ENCODE results near the gene SMC2.

The SMC2 gene

DNA sequence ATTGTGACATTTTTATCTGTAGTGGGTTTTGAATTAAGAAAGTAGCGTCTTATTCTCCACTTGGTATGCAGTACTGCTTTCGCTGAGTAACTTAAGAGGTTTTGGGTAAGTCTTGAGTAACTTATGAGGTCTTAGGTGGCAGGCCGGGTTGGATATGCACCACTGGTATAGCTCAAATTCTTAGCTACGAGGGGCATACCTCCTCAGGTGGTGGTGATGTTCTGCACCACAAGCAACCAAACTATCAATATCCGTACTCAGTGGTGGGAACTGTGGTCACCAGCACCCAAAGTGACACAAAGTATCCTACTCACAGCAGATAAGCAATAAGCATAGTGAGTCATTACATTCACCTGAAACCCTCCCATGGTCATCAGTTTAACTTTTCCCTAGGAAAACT lies 13.7 kb downstream of the SMC2 start:
- TF ChIP-seq, protein P1, sequence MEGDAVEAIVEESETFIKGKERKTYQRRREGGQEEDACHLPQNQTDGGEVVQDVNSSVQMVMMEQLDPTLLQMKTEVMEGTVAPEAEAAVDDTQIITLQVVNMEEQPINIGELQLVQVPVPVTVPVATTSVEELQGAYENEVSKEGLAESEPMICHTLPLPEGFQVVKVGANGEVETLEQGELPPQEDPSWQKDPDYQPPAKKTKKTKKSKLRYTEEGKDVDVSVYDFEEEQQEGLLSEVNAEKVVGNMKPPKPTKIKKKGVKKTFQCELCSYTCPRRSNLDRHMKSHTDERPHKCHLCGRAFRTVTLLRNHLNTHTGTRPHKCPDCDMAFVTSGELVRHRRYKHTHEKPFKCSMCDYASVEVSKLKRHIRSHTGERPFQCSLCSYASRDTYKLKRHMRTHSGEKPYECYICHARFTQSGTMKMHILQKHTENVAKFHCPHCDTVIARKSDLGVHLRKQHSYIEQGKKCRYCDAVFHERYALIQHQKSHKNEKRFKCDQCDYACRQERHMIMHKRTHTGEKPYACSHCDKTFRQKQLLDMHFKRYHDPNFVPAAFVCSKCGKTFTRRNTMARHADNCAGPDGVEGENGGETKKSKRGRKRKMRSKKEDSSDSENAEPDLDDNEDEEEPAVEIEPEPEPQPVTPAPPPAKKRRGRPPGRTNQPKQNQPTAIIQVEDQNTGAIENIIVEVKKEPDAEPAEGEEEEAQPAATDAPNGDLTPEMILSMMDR (IDR thresholded peaks at IDR 0.05; ENCODE audit: low read length) = no peak
- TF ChIP-seq EZH2 (IDR thresholded peaks at IDR 0.05; ENCODE audit: borderline replicate concordance, low read length) = no peak
- Histone ChIP-seq H3K4me3 (ENCODE audit: low read depth, low read length, poor library complexity, severe bottlenecking) (no peak overlapping the region), H3K36me3 (ENCODE audit: insufficient read depth, low read length) (peaks cover 93% of the 10 kb centered on the region), H3K9me3 (ENCODE audit: low read length) (no peaks in the 10 kb centered on the region), H4K20me1 (ENCODE audit: insufficient read depth, low read length) (no peaks in the 10 kb centered on the region), H3K79me2 (ENCODE audit: insufficient read depth, low read length) (no peaks in the 10 kb centered on the region), H3K9ac (ENCODE audit: low read length) (no peak overlapping the region), H3K4me1 (ENCODE audit: insufficient read depth, low read length, severe bottlenecking) (no peaks in the 10 kb centered on the region), H3K4me2 (ENCODE audit: low read length) (no peak overlapping the region), H3K27ac (ENCODE audit: low read depth, low read length, poor library complexity, severe bottlenecking) (no peak overlapping the region), H3K9me2 (ENCODE audit: low read depth, low read length) (no peaks in the 10 kb centered on the region), H2AFZ (ENCODE audit: low read length) (no peak overlapping the region), H3K27me3 (ENCODE audit: insufficient read depth, low read length) (no peaks in the 10 kb centered on the region), H3F3A (ENCODE audit: insufficient read depth, low read length) (no peaks in the 10 kb centered on the region)

- Histone ChIP-seq H3K4me2 (ENCODE audit: low read length) (no peak overlapping the region), H2AFZ (ENCODE audit: low read length) (no peak overlapping the region), H4K20me1 (ENCODE audit: insufficient read depth, low read length) (no peaks in the 10 kb centered on the region), H3K27ac (ENCODE audit: low read depth, low read length, poor library complexity, severe bottlenecking) (no peak overlapping the region), H3K79me2 (ENCODE audit: insufficient read depth, low read length) (no peaks in the 10 kb centered on the region), H3K4me3 (ENCODE audit: low read depth, low read length, poor library complexity, severe bottlenecking) (no peak overlapping the region), H3F3A (ENCODE audit: insufficient read depth, low read length) (no peaks in the 10 kb centered on the region), H3K9ac (ENCODE audit: low read length) (no peak overlapping the region), H3K27me3 (ENCODE audit: insufficient read depth, low read length) (no peaks in the 10 kb centered on the region), H3K36me3 (ENCODE audit: insufficient read depth, low read length) (peaks cover 92% of the 10 kb centered on the region), H3K9me2 (ENCODE audit: low read depth, low read length) (no peaks in the 10 kb centered on the region), H3K9me3 (ENCODE audit: low read length) (no peaks in the 10 kb centered on the region), H3K4me1 (ENCODE audit: insufficient read depth, low read length, severe bottlenecking) (no peaks in the 10 kb centered on the region)
- TF ChIP-seq EZH2 (IDR thresholded peaks at IDR 0.05; ENCODE audit: borderline replicate concordance, low read length) = no peak
- TF ChIP-seq, protein P1 (IDR thresholded peaks at IDR 0.05; ENCODE audit: low read length) = no peak
Observed at GRCh38 chr9:104108315-104108714, 14.2 kb downstream of the SMC2 start.

DNA sequence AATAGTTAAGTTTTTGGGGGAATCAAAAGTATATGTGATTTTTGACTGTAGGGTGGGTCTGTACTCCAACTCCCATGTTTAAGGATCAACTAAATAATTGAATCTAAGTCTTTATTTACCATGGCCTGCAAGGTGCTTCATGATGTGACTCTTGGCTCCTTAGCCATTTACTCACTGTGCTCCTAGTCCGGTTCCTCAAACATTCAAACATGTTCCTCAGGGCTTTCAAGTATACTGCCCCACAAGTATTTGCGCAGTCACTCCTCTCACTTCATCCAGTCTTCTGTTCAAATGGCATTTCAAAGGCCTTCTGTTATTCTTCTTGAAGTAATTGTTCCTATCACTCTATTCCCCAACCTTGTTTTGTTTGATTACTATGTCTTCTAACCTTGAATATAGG lies 16.4 kb downstream of the SMC2 start:
- Histone ChIP-seq H3K27me3 (ENCODE audit: insufficient read depth, low read length) (no peaks in the 10 kb centered on the region), H3K4me1 (ENCODE audit: insufficient read depth, low read length, severe bottlenecking) (no peaks in the 10 kb centered on the region), H3K79me2 (ENCODE audit: insufficient read depth, low read length) (no peaks in the 10 kb centered on the region), H2AFZ (ENCODE audit: low read length) (no peak overlapping the region), H3K9me2 (ENCODE audit: low read depth, low read length) (no peaks in the 10 kb centered on the region), H3K9me3 (ENCODE audit: low read length) (no peaks in the 10 kb centered on the region), H3K36me3 (ENCODE audit: insufficient read depth, low read length) (peaks cover 90% of the 10 kb centered on the region), H4K20me1 (ENCODE audit: insufficient read depth, low read length) (no peaks in the 10 kb centered on the region), H3K4me2 (ENCODE audit: low read length) (no peak overlapping the region), H3F3A (ENCODE audit: insufficient read depth, low read length) (no peaks in the 10 kb centered on the region), H3K4me3 (ENCODE audit: low read depth, low read length, poor library complexity, severe bottlenecking) (no peak overlapping the region), H3K9ac (ENCODE audit: low read length) (no peak overlapping the region), H3K27ac (ENCODE audit: low read depth, low read length, poor library complexity, severe bottlenecking) (no peak overlapping the region)
- no peak for TF ChIP-seq EZH2 (IDR thresholded peaks at IDR 0.05; ENCODE audit: borderline replicate concordance, low read length)
- TF ChIP-seq, protein P1 (IDR thresholded peaks at IDR 0.05; ENCODE audit: low read length) = no peak

All from OCI-LY1 (cell line).